Stimulated activated CD8-positive, alpha-beta memory T cell treated with anti-CD3 and anti-CD28 coated beads, Interleukin-4, amount 100 ng/mL, for 48 hours (primary cell): ENCODE data around the gene PLEKHA1.

ENCODE experiments used
- DNase-seq: peaks from one replicate; pipeline ENCODE4 v3.0.0-alpha.2; 2020

Gene PLEKHA1

DNA sequence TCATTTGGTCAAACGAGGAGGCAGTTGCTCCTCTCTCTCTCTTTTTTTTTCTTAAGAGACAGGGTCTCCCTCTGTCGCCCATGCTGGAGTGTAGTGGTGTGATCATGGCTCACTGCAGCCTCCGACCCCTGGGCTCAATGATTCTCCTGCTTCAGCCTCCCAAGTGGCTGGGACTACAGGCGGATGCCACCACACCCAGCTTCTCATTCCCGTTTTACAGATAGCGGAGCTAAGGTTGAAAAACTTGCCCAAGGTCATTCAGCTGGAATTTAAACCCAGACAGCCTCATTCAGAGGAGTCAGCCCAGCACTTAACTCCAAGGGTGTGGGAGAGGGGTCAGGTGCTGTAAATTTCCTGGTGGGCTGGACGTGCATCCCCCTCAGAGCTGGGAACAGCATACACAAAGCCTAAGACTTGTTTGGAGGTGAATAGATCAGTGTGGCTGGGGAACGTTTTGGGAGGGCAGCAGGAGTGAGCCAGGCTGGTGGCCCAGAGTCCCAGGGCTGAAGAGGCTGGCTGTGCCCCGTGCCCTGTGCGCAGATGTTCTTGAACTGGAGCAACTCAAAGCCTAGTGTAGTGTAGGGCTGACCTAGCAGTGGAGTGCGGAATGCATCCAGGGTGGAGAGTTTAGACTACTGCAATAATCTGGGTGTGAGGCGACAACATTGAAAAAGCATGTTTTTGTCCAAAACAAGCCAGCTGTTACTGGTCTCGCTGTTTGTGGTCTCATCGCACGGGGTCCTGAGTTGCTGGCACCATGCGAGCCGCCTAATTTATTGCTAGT is 89.2 kb downstream of the PLEKHA1 start:
- no peak for DNase-seq

GRCh38 chr10:122464250-122464510 is 89.7 kb downstream of the PLEKHA1 start:
- DNase-seq, result no peak

DNA sequence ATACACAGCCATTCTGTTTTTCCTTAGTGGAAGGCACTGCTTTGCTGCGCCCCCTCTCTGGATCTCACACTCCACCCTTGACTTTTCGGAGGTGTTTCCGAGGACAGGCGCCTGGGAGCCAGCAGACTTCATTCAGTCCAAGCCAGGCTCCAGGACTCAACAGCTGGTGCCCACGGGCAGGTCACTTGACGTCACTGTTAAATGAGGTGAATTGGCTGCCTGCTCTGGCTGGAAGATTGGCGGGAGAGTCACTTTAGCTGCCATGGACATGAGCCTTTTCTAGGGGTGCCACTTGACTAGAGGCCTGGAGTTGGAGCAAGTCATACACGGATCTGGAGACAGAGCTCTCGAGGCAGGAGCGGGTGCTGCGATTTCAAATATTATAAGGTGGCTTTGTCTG is 90.1 kb downstream of the PLEKHA1 start:
- DNase-seq, result no peak

- no peak for DNase-seq
Measured at GRCh38 chr10:122465401-122466040, 91.0 kb downstream of the PLEKHA1 start.

DNA sequence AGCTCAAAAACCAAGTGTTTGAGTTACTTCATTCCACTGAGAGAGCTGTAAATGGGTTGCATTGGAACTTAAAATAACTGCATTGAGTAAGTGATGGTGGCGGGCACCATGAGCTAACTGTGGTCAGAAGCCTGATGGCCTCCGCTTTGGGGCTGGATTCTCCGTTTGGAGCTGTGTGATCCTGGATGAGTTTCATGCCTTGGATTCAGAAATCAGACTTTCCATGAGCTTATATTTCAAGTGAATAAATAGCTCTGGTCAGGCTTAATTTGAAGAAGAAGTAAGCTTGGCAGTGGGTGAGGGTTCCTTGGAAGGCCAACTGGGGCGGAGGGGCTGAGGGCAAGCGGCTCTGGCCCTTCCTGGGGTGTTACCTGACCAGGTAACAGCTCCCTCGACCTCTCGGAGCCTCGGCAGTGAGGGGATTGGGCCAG is 92.5 kb downstream of the PLEKHA1 start:
- no peak for DNase-seq

DNA sequence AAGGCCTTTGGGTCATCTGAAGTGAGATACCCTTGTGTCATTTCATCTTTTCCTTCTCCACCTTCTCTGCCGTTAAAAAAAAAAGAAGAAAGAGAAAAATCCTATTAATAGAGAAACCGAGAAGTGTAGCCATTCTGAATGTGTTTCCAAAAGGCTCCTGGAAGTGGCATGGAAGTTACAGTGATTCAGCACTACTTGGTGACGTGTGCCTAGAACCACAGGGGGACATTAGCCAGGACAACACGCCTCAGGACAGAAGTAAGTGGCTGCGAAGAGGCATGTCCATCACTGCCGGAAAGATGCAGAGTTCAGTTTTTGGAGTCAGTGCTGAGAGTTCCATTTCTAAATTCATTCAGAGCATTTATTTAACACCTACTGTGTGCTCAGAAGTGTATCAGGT is 93.2 kb downstream of the PLEKHA1 start:
- DNase-seq, result no peak

- no peak for DNase-seq
Measured at GRCh38 chr10:122468307-122468925, 93.9 kb downstream of the PLEKHA1 start.

DNA sequence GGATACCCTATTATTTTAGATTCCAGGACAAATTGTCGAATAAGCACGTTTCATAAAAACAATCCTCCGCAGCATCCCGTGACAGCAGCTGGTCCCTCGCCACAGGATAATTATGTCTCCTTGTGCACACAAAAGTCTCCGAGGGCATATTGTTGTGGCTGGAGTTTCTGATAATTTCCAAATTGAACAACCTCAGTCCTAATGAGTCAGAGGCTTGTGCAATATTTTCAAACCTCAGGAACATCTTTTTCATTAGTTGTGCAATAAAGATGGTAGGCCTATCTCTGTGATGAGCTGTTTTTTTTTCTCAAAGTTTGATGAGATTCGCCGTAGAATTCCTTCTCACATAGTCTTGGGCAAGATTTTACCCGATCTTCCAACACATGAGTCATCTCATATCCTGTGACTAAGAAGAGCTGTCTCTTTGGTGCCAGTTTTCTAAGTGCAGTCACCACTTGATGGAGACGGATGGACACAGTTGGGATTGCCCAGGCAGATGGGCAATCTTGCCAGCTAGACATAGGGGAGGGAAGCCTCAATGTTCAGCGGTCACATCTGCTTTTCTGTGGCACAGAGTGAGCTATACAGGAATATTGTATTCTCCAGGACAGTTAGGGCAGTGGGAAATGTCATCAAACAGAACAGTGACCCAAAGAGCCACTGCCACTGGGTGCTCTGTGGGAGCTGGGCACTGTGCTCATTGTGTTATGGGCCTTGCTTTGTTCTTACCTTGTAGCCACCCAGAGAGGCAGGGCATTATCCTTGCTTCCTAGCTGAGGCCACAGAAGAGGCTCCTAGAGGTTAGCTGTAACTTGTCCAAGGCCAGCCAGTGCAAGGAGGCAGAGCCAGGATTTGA is 94.6 kb downstream of the PLEKHA1 start:
- no peak for DNase-seq

DNA sequence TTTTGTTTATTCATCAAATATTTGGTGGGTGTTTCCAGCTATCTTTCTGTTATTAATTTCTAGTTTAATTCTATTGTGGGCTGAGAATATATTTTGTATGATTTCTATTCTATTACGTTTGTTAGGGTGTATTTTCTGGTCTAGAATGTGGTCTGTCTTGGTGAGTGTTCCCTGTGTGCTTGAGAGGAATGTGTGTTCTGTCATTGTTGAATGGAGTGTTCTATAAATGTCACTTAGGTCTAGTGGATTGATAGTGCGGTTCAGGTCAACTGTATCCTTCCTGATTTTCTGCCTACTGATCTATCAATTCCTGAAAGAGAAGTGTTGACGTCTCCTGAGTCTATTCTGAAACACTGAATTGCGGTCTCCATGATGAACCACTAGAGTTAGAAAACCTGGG is 95.3 kb downstream of the PLEKHA1 start:
- no peak for DNase-seq

- DNase-seq, result no peak
Measured at GRCh38 chr10:122471531-122472177, 97.1 kb downstream of the PLEKHA1 start.

GRCh38 chr10:122473116-122473515 is 98.6 kb downstream of the PLEKHA1 start:
- no peak for DNase-seq

GRCh38 chr10:122474131-122474818 is 99.8 kb downstream of the PLEKHA1 start:
- DNase-seq, result no peak

- DNase-seq, result no peak
Measured at GRCh38 chr10:122475100-122475499, 100.6 kb downstream of the PLEKHA1 start.

DNA sequence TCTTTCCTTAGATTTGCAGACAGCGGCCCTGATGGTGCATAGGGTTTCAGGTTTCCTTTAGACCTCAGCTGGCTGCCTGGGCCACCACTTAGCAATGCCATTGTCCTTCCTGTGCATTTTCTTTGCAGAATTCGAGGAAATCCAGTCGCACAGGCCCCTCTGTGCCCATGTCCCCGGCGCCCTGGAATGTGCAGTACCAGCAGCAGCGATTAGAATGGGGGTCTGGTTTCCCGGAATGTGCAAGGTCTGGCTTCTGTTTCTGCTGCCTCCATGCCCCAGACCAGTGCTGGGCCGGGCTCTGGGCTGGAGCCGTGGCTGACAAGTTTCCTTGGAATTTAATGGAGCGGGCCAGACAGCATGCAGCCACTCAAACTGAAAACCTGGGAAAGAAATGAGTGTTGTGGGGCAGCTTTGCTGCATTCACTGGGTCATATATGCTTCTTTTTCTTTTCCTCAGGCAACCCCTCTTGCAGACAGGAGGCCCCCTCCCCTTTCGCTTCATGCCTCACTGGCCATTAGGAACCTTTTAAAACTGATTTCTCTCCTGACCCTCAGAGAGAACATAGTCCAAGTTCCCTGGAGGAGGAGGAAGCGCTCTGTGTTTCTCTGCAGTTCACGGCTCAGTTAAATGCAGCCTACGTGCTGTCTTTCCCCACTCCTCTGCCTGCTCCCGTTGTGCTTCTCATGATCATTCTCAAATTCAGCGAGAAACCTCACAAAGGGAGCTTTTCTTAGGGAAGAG is 101.3 kb downstream of the PLEKHA1 start:
- DNase-seq, result no peak

DNA sequence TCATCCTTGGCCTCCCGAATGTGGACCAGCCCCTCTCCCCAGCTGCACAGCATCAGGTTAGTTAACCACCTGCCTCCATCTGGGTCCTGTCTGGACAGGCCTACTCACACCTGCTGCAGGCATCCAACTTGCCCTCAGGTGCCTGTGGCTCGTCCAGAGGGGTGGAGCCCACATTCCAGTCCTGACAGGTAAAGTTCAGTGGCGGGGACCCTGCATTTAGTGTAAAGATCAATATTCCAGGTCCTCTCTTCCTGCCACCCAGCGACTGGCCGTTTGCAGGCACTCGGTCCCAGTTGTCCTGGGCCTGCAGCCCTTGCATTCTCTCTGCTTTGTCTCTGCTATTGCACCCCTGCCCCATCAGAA is 101.8 kb downstream of the PLEKHA1 start:
- no peak for DNase-seq

GRCh38 chr10:122477436-122477835 is 102.9 kb downstream of the PLEKHA1 start:
- DNase-seq, result no peak

GRCh38 chr10:122478971-122479370 is 104.5 kb downstream of the PLEKHA1 start:
- DNase-seq, result no peak

DNA sequence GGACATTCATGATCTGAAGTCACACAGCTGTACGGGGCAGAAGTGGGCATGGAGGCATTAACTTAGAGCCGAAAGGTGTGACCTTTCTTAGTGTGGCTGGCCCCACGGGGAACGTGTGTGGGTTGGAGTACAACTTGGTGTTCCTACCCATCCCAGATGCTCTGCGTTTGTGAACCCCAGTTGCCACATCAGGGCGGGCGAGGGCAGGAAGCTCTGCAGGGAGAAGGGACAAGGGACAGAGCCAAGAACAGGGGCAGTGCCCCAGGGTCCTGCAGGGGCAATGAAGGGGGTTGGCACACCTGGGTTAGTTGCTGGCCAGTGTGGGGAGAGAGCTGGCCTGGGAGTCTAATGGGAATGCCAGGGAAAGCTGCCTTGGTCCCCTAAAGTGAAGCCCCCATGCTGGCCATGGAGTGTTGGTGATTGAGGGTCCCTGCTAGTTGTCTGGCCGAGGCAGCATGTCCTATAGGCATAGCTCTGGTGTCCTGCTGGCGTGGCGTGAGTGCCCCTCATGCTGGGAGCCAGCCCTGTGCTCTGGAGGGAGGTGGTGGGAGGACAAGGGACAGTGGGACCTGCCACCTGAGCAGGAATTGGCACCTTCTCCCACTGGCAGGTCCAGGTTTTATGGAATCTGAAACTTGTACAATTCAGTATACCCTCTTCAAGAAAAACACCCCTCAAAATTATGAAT is 105.8 kb downstream of the PLEKHA1 start:
- DNase-seq, result no peak

- DNase-seq, result no peak
Measured at GRCh38 chr10:122481296-122482056, 107.0 kb downstream of the PLEKHA1 start.
